NCI-H345 (cell line): Measurements from ENCODE around the gene PEX16.

Experiments
- DNase-seq: peaks from one replicate; lab custom pipeline; 2025; lab: John Stamatoyannopoulos, UW

The PEX16 gene

DNA sequence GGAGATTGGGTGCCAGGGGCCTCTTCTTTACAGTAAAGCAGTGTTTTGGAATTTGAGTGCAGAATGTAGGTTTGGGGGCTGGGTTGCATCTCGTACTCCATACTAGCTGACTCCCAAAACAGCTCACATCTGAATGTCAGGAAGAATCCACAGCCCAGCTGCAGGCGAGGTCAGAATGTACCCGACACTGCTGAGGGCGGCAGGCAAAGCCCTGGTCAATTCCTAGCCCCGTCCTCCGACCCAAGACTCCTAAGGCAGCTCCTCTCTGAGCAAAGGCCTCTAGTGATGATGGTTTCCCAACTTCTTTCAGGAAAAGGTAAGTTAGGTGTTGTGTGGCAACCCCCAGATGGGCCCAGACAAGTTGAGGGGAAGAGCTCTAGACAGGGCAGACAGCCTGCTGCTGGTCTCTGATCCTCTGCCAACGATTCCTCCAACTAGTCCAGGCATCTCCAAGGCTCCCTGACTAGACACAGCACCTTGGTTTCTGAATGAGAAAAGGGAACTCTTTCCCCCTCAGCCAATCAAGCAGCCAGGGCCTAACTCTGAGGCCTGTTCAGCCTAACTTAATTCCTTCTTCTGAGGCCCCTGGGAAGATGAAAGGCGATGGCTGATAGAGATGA lies 13.4 kb upstream of the PEX16 start:
- no peak for DNase-seq

GRCh38 chr11:45930031-45930794 lies 12.5 kb upstream of the PEX16 start:
- peak; percentile 92 for DNase-seq

- DNase-seq = no peak
Observed at GRCh38 chr11:45929486-45930030, 11.9 kb upstream of the PEX16 start.

- DNase-seq = no peak
Observed at GRCh38 chr11:45928535-45929215, 11.0 kb upstream of the PEX16 start.

- no peak for DNase-seq
Observed at GRCh38 chr11:45927684-45928413, 10.2 kb upstream of the PEX16 start.

GRCh38 chr11:45927332-45927683 lies 9.6 kb upstream of the PEX16 start:
- DNase-seq = no peak

DNA sequence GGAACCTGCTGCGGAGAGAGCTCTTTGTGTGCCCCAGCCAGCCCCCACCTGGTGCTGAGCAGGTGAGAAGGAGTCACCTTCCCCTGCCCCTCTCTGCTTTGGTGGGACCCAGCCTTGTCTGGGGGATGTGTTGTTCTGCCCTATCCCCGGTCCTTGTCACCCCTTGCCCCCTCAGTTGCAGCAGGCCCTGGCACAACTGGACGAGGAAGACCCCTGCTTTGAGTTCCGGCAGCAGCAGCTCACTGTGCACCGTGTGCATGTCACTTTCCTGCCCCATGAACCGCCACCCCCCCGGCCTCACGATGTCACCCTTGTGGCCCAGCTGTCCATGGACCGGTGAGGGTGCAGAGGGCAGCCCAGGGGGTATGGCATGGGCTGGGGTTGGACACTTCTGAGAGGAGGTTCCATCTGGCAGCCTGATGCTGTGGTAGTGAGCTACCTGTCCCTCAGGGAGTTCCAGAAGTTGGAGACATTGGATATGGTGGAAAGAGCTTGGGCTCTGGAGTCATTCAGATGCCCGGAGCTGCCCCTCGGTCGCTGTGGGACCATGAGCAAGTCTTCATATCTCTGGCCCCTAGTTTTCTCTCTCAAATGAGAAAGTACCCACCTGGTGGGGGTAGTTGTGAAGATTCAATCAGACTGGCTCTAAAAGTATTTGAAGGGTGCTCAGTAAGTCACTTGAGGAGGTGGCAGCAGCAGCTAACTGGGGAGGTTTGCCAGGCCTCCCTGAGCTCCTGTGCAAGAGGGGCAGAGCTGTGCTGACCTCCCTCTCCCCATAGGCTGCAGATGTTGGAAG lies 9.1 kb upstream of the PEX16 start:
- no peak for DNase-seq

DNA sequence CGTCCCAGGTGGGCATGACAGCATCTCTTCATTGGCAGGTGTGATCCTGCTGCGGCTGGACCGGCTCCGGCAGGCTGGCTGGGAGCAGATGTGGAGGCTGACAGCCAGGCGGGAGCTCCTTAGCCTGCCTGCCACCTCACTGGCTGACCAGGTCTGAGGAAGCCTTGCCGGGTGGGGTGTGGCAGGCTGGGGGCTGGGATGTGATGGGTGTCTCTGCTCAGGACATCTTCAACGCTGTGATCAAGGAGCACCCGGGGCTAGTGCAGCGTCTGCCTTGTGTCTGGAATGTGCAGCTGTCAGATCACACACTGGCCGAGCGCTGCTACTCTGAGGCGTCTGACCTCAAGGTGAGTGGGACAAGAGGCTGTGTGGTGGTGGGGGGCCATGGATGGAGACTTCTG lies 8.3 kb upstream of the PEX16 start:
- no peak for DNase-seq

- no peak for DNase-seq
Observed at GRCh38 chr11:45925550-45925949, 7.9 kb upstream of the PEX16 start.

DNA sequence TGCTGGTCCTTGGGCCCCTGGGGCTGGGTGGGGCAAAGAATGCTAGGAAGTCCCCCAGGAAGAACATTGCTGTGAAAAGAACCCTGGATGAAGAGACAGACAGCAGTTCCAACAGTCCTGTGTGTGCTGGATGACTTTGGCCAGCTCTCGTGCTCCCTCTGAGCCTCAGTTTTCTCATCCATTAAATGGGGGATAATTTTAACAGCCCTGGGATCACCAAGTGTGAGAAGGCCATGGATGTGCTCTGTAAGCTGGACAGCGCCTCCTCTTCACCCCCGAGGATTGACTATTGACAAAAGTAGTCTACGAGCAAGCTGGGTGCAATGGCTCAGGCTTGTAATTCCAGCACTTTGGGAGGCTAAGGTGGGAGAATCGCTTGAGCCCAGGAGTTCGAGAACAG lies 7.2 kb upstream of the PEX16 start:
- DNase-seq = no peak

DNA sequence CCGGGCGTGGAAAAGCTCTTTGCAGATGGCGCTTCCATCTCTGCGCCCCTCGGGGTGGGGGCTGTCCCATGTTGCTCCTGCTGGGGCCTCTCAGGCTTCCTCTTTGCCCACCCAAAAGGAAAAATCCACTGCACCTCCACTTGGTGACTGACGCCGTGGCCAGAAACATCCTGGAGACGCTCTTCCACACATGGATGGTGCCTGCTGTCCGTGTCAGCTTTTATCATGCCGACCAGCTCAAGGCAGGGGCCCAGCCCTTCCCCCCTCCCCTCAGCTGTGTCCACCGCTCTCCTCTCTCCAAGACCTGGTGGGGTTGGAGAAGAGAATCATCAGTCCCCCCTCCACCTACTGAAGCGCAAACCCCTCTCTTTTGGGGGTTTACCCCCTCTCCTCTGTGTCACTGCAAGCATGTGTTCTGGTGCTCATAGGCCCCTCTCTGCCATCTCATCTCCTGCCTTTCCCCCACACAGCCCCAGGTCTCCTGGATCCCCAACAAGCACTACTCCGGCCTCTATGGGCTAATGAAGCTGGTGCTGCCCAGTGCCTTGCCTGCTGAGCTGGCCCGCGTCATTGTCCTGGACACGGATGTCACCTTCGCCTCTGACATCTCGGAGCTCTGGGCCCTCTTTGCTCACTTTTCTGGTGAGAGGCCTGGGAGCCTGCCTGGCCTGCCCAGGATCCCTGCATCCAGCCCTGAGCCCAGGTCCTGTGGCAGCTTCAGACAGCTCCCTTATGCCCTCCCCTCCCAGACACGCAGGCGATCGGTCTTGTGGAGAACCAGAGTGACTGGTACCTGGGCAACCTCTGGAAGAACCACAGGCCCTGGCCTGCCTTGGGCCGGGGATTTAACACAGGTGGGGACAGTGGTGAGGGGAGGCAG lies 6.6 kb upstream of the PEX16 start:
- DNase-seq = no peak

DNA sequence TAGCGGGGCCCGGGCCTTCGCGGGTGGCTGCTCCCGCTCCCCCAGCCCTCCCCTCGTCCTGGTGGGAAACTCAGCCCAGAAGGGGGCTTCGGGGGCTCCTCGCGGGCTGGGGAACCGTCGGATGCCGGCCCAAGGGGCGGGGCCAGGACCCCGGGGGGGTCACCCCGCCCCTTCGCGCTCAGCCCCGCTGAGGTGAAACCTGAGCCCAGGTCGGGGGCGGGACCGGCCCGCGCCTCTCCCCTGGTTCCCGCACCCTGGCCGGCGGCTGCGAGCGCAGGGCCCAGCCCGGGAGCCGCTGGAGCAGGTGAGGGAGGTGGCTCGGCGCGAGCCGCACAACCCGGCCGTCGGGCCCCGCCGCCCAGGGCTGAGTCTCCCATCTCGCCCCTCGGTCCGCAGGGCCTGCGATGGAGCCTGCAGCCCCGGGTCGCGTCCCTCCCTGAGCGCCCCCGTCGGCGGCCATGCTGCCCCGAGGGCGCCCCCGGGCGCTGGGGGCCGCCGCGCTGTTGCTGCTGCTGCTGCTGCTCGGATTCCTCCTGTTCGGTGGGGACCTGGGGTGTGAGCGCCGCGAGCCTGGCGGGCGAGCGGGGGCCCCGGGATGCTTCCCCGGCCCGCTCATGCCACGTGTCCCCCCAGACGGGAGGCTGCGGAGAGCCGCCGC lies 4.9 kb upstream of the PEX16 start, which contains the start of gene LARGE2:
TSS of gene LARGE2 (plus strand) at position 232 of the 658 bp plus-strand sequence. CDS start at position 459, 227 bp downstream.
- peak; percentile 81 for DNase-seq

DNA sequence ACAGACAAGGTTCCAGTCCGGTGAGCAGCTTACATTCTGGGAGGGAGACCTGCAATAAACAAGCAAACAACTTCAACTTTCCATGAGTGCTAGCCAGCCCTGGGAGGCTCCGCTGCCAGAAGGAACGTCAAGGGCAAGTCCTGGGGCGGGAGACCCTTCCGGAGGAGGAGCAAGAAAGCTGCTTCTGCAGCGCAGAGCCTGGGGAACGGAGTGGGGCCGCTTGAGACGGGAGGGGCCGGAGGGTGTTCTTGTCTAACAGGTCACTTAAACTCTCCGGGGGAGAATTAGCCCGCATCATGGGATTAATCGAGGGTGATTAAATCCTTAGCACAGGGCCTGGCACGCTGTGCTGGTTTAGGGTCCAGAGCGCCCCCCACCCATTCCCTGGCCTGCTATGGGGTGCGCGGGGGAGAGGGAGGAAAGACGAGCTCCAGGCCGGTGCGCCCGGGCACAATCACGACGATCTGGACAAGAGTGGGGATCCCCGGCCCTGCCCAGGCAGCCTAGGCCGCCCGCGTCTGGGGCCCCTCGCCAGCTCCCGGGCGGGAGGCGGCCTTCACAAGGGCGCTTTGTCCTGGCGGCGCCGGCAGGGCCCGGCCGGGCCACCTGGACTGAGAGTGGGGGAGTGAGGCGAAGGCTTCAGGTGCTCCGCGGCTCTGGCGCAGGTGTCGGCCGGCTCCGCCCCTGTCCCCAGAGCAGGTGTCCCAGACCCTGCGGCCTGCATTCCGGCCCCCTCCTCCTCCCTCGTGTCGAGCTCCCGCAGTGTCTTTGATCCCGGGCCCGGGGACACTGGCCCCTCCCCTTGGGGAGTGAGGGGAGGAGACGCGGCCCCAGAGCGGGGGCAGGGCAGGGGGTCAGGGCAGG lies 4.1 kb upstream of the PEX16 start:
- peak; percentile 88 for DNase-seq

GRCh38 chr11:45920531-45921477 lies 3.1 kb upstream of the PEX16 start:
- DNase-seq = no peak

DNA sequence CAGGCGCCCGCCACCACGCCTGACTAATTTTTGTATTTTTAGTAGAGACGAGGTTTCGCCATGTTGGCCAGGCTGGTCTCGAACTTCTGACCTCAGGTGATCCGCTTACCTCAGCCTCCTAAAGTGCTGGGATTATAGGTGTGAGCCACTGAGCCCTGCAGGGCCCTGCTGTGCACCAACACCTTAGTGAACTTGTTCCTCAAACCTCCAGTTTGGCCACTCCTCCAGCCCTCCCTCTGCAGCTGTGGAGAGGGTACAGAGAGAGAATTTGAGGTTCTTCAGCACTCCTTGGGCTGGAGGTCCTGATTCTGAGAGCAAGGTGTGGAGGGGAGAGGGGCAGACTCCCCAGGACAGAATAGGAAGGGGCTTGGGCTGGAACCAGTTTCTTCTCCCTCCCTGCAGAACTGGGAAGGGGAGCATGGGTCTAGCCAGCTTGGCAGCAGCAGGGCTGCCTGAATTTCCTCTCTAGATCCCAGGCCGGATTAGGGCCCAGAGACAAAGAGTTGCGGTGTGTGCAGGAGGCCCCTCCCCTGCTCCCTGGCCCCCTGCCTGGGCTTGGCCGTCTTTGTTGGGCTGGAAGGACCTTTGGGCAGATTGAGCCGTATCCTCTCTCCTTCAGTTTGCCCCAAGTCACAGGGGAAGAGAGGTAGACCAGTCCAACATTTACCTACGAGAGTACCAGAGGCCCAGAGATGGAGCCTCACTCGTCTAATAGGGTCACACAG lies 2.3 kb upstream of the PEX16 start:
- DNase-seq = no peak

DNA sequence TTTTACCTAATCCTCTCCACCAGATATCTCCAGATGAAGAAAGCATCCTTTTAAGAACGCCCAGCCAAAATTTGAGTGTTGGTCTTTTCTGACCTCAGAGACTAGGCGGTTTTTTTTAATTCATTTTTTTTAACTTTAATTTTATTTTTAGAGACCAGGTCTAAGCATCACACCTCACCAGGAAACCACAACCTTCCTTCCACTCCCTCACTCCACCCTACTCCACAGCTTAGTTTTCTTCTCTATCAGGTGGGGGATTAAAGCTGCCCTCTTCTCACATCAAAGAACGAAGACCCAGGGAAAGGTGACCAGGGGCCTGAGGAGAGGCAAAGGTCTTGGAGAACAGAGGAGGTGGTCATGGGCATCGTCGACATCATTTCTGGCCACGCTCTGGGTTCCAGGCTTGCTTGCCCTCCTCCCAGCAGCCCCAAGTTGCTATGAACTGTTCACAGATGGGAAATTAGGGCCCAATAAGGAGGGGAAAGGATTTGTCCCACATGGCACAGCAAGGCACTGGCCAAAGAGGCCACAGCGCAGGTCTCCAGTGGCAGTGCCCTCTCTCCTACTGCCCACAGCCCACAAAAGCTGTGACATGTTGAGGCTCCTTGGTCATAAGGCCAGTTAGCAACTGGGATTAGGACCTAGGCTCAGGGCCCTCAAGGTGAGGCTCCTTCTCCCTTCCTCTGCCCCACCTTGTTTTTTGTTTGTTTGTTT lies 1.4 kb upstream of the PEX16 start:
- DNase-seq = no peak
